Activated CD4-positive, alpha-beta T cell treated with anti-CD3 and anti-CD28 coated beads, Interleukin-10, Interleukin-2, amounts not matched to agents 100 ng/mL and 50 ng/mL, durations not matched to agents 16 hours and 8 hours (primary cell): Measurements from ENCODE around the gene NAT9.
A peak's percentile ranks its signal among the peaks of the same experiment; 100 is the strongest.

ENCODE experiments used
- DNase-seq: peaks from one replicate; pipeline ENCODE4 v3.0.0-alpha.2; 2020

Gene NAT9

DNA sequence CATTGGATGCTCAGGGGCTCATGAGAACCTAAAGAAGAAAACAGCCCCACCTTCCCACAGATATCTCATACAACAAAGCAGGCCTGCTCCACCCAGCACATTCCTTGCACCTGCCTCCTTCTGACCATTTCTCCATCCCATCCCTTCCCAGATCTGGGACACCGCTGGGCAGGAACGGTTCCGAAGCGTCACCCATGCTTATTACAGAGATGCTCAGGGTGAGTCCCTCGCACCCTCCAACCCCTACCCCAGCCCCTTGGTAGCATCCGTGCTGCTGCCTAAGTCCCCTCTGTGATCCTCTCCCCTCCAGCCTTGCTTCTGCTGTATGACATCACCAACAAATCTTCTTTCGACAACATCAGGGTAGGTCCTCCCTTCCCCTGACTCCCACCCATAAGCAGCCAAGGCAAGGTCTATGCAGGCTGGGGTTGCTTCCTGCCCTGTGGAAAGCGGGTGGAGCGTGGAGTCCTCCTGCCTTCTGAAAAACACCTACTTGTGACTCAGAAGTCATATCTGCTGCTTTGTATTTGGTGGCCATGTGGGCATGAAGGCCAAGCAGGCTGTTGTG, 33.1 kb downstream of the NAT9 start:
- no peak for DNase-seq

DNA sequence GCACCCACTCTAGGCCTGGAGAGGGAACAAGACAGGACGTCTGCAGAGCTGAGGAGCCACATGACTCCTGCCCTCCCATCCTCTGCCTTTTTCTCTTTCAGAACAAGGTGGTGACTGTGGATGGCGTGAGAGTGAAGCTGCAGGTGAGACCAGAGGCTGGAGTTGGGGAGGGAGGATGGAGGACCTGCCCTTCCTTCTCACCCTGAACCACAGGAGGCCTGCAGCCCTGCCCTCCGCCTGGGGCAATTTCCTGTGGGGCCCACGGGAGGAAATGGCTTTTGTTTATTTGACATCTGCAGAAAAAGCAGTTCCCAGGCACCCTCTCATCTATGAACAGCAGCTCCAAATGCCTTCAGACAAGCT, 34.0 kb downstream of the NAT9 start:
- DNase-seq: peak; percentile 87

DNA sequence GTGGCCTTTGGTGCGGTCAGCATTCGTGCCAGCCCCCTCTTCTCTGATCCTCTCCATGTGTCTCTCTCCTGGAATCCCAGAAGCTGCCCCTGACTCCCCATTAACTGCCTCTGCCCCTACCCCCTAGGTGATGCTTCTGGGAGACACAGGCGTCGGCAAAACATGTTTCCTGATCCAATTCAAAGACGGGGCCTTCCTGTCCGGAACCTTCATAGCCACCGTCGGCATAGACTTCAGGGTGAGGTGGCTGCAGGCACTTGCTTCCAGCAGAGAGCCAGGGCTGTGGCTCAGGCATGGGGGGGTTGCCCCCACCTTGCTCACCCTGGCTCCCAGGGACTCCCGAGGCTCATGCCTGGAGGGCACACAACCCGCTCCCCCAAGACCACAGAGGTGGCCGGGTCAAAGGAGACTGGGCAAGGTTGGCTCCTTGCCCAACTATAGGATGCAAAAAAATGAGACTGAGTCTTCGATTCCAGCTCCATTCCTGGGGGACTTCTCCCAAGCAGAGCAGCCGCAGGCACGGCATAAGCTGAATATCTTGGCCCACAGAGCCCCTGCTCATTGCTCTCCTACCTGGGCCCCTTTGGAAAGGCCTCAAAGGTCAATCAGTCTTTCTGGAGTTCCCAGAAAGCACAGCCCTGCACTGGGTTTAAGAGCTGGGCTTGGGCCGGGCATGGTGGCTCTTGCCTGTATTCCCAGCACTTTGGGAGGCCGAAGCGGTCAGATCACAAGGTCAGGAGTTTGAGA, 35.3 kb downstream of the NAT9 start:
- no peak for DNase-seq

DNA sequence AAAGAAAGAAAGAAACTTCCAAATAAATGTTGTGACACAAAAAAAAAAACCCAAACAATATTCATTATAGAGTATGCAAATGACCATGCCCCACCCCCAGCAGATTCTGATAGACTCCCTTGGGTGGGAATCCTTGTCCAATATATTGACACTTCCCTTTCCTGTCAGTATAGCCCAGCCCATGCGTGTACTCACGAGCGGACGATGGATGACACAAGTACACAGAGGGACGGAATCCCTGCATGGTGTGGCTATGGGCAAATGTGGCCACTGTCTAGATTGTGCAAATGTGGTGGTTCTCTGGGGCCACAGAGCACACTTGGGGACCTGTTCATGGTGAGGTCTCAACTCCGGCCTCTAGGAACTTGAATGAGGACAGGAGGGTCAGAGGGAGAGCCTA, 36.0 kb downstream of the NAT9 start:
- no peak for DNase-seq

DNA sequence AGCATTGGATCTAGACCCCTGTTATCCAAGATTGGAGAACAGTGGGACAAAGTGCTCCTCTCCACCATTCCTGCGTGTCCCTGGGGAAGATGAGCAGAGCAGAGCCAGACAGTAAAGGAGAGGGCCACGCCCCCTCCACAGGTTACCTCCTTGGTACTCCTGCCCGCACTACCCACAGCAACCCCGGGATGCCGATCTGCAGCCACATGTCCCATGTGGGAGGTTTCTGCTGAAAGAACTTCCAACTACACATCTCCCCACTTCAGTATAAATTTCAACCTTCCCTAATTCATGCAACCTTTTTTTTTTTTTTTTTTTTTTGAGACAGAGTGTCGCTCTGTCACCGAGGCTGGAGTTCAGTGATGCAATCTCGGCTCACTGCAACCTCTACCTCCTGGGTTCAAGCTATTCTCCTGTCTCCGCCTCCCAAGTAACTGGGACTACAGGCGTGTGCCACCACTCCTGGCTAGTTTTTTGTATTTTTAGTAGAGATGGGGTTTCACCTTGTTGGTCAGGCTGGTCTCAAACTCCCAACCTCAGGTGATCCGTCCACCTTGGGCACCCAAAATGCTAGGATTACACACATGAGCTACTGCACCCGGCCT, 36.8 kb downstream of the NAT9 start:
- DNase-seq: no peak

DNA sequence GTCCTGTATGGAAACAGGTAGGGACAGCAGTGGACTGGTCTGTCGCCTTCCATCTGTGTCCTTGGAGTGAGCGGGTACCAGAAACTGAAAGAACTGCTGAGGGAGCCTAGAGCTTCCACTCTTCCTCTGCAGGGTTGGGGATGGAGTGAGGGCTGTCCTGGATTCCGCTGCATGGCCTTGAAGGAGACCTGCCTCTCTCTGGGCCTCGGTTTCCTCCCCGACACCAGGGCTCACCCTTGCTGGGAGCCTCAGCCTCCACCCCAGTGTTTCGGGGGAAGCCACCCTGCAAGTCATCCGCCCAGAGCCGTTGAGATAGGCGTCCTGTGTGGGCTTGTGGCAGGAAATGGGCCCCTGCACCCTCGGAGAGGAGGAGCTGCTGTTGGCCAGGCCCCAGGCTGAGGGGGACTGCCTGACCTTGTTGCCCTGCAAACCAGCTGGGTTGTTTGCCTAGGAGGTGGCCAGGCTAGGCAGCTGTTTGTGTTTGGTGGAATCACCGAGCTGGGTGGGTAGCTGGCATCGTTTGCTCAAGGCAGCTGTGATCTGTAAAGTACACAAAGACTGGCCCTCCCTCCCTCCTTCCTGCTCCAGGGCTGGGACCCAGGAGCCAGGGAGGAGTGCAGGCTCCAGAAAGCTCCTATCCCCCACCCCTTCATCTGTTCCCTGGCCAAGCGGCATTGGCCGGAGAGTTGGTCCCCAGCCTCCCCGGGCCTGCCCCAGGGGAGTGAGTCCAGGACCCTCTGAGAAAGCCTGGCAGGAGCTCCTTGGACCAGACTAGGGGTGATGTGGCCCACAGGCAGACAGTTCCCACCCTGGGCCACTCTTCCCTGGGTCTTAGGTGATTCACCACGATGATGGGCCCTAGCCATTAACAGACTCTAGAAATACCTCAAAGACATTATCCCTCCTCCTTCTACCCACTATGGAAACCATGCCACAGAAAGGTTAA, 37.8 kb downstream of the NAT9 start:
- peak; percentile 94 for DNase-seq

DNA sequence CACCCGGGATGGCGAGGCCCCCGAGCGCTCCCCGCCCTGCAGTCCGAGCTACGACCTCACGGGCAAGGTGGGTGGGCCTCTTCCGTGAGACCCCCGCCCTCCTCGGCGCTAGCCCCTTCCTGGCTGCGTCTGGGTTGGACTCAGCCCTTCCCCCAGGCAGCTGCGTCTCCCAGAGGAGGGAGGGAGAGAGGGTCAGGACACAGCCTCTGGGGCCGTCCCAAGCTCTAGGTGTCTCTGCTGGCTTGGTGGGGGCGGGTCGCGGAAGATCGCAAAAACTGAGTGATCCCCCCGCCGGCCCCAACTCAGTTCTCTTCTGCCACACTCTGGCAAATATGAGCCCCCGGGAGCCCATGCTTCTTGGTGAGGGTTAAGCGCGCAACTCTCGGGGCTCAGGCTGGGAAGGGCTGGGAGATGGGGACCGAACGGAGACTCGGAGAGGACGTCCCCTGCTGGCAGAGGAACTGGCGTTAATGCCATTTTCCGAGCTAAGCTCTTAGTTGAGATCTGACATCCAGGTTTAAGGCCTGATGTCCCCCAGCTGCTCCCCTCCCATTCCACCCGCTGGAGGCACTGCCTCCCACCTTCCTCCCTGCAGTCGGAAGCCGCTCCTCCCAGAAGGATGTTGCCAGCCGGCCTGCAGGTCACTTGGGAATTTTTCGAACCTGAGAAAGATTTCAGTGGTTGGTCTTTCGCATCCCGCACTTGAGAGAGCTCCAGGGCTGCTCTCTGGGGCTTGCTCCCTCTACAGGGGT, 38.7 kb downstream of the NAT9 start:
- peak; percentile 52 for DNase-seq

DNA sequence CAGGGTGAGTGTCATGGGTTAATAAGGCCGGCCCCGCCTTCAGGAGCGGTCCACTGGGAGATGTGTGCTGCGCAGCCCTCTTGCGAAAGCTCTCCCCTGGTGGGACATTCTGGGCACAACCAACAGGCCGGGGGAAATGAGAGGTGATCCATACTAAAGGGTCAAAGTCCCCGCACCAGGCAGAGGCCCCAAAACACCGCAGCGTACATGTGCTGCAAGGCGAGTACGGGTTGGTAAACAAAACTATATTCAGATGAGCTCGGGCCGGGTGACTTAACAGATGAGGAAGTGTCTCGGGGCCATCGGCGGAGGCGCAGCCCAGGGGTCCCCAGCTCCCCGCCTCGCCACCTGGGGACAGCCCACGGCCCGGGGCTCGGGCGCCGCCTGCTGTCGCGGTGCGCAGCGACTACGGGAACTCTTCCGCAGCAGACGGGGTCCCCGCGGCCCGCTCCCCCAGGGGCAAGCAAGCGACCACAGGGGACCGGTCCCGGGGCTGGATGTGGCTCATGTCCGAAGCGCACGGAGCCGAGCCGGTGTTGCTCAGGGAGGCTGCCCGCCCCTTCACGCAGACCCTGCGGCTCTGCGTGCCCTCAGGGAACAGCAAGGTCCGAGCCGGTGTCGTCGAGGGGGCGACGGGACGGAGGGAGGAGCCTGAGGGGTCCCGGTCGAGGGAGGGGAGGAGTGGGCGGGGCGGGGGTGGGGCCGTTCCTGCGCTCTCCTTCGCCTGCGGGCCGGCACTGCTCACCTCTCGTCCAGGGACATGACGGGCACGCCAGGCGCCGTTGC, 39.4 kb downstream of the NAT9 start, which contains the start of gene RAB37:
TSS of gene RAB37 (plus strand) at position 744 of the 786 bp plus-strand sequence. CDS start at position 761, 17 bp downstream.
- peak; percentile 44 for DNase-seq

DNA sequence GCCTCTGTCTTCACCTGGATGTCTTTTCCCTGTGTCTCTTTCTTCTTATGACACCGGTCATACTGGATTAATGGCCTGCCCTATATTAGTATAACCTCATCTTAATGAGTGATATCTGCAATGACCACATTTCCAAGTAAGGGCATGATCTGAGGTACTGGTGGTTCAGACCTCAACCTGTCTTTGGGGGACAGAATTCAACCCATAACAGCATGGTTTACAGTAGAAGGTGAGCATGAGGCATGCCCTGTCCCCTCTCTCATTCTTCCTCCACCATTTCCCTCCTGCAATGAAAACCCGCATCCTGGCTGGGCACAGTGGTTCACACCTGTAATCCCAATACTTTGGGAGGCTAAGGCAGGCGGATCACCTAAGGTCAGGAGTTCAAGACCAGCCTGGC, 41.9 kb downstream of the NAT9 start:
- DNase-seq: no peak

DNA sequence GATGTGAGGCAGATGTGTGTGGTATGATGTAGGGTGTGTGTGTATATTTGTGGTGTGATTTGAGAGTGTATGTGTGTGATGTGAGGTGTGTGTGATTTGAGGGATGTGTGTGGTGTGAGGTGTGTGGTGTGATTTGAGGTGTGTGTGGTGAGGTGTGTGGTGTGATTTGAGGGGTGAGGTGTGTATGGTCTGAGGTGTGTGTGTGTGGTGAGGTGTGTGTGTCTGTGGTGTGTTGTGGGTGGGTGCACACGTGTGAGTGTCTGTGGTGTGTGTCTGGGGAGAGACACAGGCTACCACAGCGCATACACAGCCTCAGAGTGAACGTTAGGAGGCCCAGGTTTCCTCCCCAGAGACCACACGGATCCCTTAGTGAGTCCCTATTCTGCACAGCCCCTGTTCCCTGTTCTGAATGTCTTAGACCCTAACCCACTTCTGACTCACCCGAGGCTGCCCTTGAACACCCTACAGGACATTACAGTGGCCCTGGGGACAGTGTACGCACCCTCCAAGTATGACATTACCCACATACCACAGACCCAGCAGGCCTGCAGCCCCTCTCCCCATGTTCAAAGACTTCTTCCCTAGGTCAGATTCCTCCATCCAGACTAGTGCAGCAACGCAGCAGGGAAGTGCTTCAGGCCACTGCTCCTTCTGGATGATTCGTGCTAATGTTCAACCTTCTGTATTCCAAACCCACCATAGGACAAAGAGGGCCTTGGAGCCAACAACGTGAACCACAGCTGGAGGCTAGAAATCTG, 42.6 kb downstream of the NAT9 start:
- DNase-seq: no peak

DNA sequence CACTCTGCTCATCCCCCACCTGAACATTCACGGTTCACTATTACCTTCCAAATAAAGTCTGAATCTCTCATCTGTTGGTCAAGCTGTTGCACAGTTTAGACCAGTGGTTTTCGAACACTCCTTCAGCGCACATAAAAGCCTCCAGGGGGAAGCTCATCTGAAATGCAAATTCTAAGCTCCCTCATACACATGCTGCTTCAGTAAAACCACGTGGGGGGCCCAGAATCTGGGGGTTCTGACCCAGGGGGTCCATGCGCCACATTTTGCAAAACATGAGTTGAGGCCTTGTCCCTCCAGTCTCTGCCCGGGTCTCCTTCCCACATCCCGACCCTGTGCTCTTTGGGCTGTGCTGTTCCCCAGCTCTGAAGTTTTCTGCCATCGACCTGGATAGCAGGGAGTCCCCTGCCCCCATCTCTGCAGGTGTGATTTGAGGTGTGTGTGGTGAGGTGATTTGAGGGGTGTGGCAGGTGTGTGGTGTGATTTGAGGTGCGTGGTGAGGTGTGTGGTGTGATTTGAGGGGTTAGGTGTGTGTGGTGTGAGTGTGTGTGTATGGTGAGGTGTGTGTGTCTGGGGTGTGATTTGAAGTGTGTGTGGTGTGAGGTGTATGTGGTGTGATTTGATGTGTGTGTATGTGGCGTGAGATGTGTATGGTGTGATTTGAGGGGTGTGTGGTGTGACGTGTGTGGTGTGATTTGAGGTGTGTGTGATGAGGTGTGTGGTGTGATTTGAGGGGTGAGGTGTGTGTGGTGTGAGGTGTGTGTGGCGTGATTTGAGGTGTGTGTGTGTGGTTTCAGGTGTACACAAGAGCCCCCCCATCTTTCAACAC, 43.9 kb downstream of the NAT9 start:
- DNase-seq: no peak

DNA sequence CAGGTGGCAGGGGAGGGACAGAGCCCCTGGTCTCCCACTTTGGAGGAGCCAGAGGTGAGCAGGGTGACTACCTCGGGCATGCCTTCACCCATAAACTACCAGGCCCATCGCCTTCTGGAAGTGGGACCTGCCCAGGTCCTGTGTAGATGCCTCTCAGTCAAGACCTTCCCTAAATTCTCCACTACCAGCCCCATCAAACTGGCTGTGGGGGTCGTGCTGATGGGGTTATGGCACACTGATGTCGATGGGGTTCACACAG, 44.9 kb downstream of the NAT9 start:
- no peak for DNase-seq

DNA sequence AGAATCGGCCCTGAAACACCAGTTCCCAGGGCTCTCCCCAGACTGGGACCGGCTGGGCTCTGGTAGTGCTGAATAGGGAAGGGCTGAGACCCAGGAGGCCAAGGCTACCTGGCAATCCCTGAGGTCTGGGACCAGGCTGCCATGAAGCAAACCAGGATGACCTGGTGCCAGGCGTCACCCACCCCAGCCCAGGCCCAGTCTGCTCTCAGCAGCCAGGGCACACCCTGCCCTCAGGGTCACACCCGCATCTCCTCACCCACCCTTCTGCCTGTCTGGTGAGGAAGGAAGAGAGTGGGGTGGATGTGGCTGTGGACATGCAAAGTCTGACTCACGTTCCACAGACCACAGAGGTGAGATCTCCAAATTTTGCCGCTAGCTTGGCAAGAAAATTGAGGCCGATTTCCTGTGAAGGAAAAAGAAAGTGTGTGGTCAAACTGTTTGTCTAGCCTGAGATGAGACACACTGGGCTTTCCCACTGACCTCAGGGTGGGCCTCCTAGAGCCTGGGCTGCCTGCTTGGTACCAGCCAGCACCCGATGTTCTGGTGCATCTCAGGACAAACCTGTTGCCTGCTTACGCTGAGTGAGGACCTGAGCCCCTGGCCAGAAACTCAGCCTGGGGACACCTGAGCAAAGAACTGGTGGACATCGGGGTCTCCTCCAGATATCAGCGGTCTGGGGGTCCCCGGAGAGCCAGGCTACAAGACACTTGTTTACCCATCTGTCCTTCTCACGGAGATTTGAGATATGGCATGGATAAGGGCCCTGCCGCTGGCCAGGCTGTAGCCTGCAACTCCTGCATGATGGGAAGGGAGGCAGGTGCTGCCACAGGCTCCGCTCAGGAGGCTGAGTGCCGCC, 45.4 kb downstream of the NAT9 start:
- peak; percentile 87 for DNase-seq

DNA sequence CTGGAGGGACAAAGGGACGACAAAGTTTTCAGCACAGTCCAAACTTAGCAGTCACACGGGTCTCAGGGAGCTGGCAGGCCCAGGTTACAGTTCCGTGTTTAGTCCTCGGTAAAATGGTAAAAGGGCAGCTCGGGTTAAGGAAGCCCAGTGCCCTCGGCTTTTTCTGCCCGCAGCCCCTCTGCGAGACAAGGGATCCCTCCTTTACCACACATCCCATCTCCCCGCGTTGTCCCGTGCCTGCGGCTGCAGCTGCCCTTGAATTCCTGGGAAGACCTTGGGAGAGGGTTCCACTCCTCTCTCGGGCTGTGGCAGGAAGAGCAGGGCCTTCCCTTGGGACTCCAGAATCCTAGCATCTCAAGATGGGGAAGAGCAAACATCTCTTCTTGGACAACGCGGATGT, 46.3 kb downstream of the NAT9 start:
- DNase-seq: no peak

DNA sequence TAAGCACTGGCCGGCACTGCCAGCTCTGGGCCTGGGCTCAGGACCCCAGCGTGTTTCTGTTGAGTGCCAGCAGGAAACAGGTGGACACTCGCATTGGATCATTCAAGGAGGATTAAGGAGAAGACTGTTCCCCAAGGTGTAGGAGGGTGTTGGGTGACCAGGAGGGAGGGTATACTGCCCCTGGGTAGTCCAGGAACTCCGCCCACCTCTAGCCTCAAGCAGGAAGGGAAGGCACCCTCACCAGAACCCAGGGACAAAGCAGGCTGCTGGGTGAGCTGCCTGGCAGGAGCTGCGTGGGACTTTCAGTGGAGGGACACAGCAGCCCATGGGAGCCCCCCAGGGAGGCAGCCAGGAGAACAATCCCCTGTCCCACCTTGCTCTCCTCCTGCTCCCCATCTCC, 46.8 kb downstream of the NAT9 start:
- DNase-seq: no peak

DNA sequence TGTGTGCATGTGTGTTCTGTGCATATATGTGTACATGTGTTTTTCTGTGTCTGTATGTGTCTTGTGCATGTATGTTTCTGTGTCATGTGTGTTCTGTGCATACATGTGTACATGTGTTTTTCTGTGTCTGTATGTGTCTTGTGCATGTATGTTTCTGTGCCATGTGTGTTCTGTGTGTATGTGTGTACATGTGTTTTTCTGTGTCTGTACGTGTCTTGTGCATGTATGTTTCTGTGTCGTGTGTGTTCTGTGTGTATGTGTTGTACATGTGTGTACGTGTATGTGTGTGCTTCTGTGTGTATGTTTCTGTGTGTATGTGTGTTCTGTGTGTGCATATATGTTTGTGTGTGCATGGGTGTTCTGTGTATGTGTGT, 47.5 kb downstream of the NAT9 start:
- DNase-seq: no peak

DNA sequence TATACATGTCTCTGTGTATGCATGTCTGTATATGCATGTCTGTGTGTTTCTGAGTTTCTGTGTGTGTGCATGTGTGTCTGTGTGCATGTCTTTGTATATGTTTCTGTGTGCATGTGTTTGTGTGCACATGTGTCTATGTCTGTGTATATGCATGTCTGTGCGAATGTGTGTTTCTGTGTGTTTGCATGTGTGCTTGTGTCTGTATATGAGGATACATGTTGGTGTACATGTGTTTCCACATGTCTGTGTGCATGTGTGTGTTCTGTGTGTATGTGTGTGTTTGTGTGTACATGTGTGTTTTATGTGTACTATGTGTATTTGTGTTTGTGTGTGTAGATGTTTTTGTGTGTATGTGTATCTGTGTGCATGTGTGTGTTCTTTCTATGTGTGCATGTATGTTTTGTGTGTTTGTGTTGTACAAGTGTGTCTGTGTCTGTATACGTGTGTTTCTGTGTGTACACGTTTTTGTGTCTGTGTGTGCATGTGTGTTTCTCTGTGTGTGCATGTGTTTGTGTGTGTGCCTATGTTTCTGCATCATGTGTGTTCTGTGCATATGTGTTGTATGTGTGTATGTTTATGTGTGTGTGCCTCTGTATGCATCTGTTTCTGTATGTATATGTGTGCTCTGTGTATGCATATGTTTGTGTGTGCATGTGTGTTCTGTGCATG, 48.0 kb downstream of the NAT9 start:
- no peak for DNase-seq

DNA sequence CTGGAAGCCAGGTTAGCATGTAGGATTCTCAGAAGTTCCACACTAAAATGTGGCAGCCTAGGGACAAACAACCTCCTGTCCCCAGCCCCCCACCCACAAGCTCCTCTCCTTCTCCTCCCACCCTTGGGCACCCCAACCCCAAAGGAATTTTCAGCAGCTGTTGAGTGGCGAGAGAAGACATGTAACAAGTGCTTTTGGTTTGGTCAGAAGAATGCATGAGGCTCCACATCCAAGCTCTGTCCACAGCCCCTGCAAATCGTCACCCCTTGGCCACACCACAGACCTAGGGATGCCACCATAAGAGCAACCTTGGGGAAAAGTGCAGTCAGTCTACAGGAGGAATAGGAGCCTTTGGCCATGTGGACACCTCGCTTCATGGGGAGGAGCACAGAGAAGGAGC, 51.0 kb downstream of the NAT9 start:
- no peak for DNase-seq

DNA sequence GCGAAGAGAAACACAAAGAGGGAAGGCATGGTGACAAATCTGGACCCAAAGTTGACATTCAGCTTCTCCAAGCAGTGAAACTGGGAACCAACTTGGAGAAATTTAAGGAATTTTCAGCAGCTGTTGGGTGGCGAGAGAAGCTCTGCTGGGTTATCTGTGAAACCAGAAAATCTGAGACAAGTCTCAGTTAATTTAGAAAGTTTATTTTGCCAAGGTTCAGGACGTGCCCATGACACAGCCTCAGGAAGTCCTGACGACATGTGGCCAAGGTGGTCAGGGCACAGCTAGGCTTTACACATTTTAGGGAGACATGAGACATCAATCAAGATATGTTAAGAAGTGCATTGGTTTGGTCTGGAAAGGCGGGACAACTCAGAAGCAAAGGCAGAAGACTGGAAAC, 52.3 kb downstream of the NAT9 start:
- DNase-seq: no peak
